NK-92 treated with Interleukin-12 subunit alpha and Interleukin-12 subunit beta, amount 100 ng/mL, for 24 hours (cell line): ENCODE measurements around the gene KCNE3.

ENCODE experiments used
- DNase-seq: peaks from one replicate; lab custom pipeline; 2025; lab: John Stamatoyannopoulos, UW

Gene KCNE3

DNA sequence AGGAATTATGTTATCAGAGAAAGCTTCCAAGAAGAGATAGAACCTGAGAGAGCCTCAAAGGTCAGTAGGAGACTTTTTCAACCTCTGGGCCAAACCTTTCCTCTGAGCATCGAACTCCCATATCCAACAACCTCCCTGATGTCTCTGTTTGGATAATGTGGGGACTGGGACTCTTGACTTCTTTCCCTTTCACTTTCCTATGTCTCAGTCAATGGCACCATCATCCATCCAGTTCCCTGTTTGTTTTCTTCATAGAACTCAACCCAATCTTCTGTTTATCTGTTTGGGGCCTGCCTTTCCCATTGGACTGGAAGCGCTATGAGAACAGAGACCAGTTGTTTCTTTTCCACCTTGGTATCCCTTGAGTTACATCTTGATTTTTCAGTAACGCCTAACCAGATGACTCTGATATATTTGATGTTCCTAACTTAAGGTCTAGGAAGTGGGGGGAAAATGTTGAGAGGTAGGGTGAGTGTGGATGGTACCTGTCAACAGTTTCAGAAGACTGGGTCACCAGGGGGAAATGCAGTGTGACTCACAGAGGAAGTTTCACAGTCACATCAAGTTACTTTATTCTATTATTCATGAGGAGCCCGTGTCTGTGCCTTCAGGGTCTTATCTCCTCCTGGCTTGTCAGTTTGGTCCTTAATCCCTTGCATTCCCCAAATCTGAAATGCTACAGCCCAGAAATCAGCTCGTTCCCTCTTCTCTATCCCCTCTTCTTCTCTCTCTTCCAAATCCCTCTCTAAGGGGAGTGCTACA is 4.5 kb upstream of the KCNE3 start:
- DNase-seq, result no peak

DNA sequence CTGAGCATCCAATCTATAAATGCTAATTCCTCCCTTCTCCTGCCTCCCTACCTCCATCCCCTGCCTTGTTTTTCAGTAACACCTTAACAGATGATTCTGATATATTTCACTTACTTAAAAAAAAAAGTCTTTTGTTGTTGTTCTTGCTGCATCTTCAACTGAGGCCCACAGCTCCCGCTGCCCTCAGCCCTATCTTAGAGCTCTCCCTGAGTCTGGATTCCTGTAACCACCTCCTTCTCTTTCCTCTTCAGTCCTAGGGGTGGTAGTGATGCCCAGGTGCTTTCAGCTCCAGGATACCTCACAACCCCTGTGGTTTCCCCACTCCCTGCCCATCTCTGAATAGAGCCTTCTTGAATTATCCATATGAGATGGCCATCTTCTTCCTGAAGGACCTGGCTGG is 3.7 kb upstream of the KCNE3 start:
- DNase-seq, result no peak

DNA sequence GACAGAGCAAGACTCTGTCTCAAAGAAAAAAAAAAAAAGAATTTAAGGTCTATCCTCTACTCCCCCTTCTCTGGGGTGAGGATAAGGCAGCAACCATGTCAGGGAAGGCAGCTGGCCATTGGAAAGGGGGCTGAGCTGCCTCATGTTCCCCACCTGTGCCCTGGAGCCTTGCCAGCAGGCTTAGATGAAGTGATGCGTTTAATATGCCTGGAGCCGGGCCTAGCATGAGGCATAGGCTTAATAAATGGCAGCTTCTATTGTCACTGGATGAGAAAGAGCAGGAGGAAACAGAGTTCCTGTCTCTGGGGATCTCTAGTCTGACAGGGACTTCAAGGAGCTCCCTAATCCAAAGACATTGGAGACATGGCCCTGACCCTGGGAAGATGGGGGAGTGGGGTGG is 3.2 kb upstream of the KCNE3 start:
- no peak for DNase-seq

DNA sequence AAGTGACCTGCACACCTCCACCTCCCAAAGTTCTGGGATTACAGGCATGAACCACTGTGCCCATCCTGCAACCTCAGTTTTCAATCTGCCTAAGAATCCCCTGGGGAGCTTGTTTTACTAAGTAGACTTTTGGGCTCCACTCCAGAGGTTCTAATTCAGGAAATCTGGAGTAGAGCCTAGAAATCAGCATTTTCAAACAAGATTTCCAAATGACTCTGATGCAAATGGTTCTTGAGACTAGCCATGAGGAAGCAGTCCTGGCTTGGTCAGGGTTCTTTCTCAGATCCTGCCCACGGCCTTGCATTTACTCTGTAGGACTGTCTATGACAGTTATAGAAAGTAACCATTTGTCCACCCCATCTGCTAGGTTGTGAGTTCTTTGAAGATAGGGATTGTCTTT is 1.6 kb upstream of the KCNE3 start:
- no peak for DNase-seq

DNA sequence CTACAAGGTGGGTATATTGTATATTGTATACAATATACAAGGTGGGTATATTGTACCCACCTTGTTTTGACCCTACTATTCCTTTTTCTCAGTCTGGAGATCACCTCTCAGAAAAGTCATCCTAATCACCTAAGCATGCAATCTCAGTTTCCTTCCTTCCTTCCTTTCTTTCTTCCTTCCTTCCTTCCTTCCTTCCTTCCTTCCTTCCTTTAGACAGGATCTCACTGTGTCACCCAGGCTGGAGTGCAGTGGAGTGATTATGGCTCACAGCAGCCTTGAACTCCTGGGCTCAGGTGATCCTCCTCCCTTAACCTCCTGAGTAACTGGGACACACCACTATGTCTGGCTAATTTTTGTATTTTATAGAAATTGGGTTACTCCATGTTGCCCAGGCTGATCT is 1.2 kb upstream of the KCNE3 start:
- no peak for DNase-seq

DNA sequence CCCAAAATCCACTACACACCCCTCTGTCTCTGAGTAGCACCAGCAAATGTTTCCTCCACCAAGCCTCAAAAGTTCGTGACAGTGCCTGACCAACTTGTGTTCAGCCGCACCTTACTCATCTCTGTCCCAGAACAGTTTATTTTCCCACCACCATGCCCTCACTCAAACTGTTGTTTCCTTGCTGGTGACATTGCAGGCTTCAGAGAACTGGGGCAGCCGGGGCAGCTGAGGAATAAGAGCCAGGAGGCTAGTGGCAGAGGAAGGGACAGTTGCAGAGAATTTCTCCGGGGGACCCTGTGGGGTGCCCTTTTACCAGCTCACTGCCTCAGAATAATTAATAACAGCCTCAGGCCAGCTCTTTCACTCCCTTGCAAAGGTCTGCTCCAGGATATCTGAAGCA is 709 bp upstream of the KCNE3 start:
- DNase-seq, result no peak

DNA sequence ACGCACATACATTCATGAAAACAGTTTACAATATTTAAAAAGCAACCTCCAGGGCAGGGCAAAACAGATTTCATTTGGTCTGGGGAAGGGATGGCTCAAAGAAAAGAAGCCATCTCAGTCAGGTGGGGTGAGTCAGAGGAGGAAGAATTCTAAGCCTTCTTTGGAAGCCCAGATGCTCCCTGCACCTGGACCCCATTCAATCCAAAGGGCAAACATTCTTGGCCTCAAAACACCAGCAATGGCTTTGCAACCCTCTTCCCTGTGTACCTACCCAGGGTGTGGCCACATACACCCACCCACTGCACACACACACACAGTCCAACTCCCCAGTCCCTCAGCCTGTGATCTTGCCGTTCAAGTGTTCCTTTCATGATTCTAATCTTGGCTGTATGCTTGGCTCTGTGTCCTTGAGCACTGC is 2.0 kb downstream of the KCNE3 start:
- no peak for DNase-seq

DNA sequence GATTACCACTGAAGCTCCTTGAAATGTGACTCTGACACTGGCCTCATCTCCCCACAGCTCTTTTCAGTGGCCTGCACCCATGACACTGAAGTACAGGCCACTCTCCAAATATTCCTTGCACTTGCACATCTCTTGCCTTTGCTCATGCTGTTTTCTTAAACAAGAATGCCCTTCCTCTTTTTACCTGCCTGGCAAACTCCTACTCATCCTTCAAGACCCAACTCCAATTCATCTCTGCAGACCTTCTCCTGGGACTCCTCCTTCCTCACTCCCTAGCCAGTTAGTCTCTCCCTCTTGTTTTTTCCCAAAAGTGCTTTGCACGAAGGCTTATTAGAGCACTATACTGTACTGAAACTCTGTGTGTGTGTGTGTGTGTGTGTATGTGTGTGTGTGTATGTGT is 2.6 kb downstream of the KCNE3 start:
- no peak for DNase-seq

DNA sequence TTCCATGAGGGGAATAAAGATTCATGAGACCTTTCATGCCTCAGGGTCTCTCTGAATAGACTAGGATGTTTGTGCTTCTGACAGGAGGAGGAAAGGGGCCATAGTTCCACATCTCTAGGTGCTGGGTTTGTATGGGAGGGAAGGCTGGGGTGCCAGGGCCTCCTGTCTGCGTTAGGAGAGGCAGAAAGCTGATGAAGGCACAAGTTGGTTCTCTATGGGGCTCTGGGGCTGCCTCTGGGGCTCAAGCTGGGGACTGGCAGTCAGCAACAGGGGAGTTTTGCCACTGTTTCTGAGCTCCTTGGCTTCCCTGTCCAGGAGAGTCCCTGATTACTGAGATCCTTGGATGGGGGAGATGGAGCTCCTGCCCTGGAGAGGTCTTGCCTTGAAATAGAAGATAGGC is 4.1 kb downstream of the KCNE3 start:
- DNase-seq, result no peak

DNA sequence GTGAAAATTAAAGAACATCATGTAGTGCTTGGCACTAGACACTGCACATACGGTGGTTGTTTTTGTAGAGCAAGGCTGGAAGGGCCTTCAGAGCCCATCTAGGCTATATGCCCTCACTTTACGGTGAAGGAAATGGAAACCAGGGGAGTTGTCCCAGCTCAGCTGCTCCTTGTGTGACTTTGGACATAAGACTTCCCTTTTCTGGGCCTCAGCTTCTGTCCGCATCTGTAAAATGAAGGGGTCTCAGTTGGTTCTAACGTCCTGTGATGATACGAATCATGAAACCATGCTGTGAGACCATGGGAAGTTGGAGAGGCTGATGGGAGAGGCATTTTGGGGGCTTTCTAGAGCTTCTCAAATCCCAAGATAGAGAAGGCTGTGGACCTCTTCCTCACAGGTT is 4.7 kb downstream of the KCNE3 start:
- no peak for DNase-seq

DNA sequence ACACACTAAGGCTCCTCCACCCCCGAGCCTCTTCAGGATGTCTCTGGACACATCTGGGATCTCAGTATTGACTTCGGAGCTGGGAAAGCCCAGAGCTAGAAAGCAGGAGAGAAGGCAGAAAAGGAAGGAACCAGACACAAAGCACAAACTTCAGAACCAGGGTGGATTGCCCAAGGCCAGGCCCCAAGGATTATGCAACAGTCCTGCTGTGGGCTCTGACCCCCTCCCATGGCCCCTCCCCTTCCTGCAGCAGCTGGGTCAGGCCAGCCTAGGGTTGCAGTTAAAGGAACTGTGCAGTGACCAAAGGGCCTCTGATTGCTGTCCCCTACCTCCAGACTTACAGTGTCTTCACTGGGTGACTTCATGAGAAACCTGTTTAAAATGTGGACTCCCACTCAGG is 5.3 kb downstream of the KCNE3 start:
- DNase-seq, result peak; percentile 58

DNA sequence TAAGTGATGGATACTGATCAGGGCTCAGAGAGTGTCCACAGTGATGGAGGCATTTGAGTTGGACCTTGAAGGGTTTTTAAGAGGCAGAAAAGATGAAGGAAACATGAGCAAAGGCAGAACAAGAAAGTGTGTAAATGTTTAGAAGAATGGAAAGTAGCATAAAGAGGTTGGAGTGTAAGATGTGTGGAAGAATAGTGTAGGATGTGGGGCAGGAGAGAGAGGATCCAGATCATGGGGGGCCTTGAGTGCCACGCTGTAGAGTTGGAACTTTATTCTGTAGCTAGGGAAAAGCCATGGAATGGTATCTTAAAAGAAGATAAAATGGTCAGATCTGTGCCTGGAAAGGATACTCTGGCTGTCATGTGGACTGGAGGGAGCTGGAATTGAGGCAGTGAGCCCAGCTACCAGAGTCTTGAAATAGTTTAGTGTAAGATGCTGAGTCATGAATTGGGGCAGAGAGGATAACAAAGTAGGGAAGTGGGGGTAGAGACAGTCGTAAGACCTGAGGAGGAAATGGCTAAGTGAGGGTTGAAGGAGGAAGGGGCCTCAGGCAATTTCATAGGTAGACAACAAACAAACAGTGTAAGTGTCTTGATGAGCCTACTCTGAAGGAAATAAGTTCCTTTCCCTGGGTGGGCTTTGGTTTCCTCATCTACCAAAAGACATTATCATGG is 6.7 kb downstream of the KCNE3 start:
- no peak for DNase-seq

DNA sequence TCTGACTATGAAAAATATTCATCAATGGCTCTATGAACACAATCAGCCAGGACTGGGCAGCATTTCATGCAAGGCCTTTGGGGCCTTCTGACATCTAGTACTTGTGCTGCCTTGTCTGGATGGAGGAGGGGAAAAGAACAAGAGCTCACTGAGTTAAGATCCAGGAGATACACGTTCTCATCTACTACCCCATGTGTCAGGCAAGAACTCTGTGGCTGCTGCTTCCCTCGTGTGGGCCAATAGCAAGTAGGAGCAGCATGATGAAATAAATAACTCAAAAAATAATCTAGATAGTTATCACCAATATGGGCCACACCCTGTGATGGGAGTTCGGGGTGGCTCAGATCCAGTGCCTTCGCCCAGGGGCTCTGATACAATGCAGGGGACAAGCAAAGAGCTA is 7.3 kb downstream of the KCNE3 start:
- DNase-seq, result no peak

DNA sequence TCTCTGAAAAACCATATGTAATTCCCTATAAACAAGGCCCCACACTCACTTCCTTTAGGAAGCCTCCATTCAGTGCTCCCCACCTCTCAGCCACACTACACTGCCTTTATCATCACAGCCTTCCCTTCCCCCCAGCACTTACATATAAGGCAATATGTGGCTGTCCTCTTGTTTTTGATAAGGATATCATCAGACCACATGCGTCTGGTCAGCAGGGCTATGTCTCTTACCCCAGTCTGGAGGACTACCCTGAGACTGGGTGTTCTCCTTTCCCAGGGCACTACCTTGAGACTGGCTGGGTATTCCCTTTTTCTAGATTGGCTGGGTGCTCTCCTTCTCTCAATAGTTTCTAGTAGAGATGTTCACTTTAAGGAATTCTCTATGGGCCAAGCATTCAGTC is 7.8 kb downstream of the KCNE3 start:
- no peak for DNase-seq

DNA sequence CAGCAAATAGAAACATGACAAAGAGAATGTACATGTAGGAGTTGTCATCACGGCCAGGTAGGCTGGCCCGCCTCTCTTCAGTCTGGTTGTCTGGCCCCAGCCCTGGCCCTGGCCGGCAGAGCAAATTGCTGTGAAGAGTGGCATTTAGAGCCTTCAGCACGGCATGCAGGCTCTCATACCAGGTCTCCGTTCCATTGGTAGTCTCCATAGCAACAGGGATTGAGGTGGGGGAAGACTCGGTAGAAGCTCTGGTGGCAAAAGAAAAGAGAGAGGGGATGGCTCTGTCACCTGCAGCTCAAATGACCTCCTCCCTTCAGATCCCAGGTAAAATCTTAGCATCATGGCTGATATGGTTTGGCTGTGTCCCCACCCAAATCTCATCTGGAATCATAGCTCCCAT is 10.0 kb downstream of the KCNE3 start:
- DNase-seq, result no peak

DNA sequence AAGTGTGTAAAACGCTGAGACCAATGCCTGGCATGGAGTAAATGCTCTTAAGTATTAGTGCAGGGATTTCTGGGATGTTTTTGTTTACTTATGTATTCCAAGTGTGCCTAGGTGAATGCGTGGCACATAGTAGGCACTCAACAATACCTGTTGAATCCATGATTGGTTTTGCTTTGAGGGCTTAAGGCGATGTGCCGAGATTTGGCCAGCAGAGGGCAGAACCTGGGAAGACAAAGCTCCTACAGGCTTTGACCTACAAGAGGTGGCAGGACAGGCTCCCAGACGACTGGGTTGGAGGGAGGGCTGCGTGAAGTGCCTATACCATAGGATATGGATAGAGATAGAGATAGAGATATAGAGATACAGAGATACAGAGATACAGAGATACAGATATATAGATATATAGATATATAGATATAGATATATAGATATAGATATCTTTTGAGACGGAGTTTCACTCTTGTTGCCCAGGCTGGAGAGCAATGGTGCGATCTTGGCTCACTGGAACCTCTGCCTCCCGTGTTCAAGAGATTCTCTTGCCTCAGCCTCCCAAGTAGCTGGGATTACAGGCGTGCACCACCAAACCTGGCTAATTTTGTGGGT is 13.9 kb downstream of the KCNE3 start:
- DNase-seq, result peak; percentile 42

DNA sequence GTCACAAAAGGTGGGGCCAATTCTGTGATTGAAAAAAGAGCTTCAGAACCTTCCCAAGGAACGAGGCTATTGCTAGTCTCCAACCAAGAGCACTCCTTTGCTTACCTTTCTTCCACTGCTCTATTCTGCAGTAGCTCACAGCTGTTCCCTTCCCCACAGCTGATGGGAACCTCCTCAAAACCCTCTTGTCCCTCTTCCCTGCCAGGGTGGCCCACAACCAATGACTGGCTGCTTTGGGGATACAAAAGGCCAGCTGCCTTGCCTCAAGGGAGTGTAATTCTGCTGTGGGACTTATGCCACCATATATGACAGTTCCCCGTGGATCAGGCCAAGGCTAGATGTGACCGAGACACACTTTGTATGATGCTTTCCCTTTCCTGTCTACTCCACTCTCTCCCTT is 15.0 kb downstream of the KCNE3 start:
- no peak for DNase-seq

DNA sequence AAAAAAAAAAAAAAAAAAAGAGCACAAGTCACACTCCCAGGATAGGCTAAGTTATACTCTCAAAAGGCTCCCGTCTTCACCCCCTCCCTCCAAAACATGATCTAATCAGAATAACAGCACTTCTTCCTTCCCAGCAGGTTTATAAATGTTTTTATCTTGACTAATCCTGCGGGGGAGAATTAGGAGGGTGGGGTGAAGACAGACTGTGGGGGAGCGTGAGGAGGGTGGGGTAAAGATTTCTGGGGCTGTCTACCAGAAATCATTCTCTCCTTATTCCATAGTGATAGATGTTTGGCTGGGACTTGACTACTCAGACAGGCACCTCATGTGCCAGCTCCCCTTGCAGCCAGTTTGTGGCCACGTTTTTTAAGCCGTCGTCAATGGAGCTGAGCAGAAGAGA is 17.0 kb downstream of the KCNE3 start:
- DNase-seq, result no peak

DNA sequence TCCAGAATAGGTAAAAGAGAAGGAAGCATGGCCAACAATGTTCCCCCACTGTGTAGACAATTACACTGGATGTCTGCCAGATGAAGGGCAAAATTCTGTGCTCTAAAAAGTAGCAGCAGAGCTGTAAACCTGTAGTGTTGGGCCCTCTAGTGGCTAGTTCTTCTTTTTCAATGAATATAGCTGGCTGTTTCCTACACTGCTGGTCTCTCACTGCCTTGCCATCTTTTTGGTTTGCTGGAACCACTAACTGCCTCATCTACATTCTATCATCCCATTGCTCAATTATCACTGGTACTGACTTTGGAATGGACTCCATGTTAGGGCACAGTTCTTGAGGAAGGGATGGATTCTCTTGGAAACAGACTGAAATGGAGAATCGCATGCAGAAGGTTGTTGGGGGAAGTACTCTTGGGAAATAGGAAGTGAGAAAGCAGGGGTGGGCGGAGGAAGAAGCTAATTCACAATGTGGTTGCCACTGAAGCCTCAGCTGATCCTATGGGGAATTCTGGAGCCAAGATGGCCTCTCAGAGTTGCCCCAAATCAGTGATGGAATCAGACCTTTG is 17.9 kb downstream of the KCNE3 start:
- no peak for DNase-seq

DNA sequence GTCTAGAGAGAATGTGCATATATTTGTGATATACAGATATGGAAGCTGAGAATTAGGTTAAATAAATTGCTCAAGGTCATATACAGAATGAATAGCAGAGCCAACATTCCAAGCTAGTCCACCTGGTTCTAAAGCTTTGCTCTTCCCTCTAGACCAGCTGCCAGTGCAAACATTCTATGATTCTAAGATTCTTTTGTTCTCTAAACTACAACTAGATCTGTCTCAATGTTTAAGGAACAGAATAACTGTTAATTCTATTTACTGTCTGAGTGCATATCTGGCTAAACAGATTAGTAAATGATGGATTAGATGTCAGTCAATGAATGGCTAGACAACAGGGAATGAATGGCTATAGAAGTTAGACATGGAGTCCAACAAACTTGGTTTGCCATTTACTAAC is 19.6 kb downstream of the KCNE3 start:
- DNase-seq, result no peak

DNA sequence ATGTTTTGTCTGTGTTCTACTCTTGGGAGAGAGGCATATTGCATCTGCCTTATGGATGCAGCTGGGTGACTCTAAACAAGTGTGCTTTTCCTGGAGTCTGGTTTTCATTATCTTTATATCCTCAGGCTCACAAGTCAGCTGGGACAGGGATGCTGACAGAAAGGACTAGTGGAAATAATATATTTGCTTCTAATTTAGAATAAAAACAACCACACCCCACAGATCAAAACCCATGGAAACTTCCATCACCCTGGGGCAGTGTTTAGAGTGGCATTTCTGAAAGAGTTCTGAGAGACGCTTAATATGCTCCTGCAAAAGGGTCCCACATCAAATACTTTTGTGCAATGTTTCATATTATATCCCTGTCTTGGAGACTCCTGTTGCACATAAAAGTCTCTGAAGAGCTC is 20.8 kb downstream of the KCNE3 start:
- DNase-seq, result no peak

DNA sequence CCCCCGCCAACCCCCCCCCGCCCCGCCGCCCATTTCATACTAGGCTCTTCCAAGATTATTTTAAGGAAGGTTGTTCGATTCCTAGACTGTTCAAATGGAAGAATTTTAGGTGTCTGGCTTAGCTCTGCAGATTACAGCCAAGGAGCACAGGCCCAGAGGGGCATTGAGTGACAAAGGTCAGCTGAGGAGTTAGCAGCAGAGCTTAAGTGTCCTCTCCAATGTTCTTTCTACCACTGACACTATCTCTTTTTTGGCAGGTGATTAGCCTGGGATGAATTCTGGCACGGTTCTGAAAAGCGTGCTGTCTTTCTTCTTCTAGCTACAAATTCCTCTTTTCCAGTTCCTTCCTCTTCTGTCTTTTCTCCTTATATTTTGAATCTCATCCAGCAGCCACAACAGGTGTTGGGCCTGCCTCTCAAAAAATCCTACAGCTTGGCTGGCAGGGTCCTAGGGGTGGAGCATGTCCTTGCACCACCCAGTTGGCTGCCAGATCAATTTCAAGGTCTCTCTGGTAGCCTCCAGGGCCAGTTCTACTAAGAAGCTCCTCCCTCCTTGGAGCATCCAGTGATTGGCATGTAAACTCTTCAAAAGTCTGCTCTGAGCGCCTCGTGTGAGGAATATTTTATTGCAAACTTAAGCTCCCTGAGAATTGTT is 23.0 kb downstream of the KCNE3 start:
- no peak for DNase-seq
